HepG2 (cell line): ENCODE results near the gene KCNIP4. TPM values are rescaled to one million over a fixed set of nuclear protein-coding genes. Genes with fewer than 3 reads are reported as not detected.

Experiments
- ATAC-seq: fragments of 200-7000 bp; cut with Tn5 transposase; 3 replicates; pipeline ENCODE4 v1.9.1; 2020; ENCODE audit warnings: mild to moderate bottlenecking, moderate library complexity
- BruUV-seq: library from RNA; stranded (reverse); fragments of 400-500 nt; replicated peaks from 2 replicates; lab custom pipeline; 2021; lab: Mats Ljungman, UMichigan
- CTCF ChIA-PET: fragments of 300-600 bp; formaldehyde crosslinking; extraction: SDS; loops from one replicate; lab custom pipeline; 2021; ENCODE audit warnings: low total read pairs, inconsistent platforms, low intra/inter-chr PET ratio; lab: Yijun Ruan, JAX
- POLR2A ChIA-PET: fragments of 350-600 bp; sonication (Branson Sonifier 250); formaldehyde crosslinking; loops from one replicate; lab custom pipeline; 2020; ENCODE audit warnings: antibody characterized with exemption, inconsistent platforms; lab: Yijun Ruan, JAX
- DNase-seq: peaks from one replicate; pipeline ENCODE4 v3.0.0-alpha.2; 2015; ENCODE audit warnings: low spot score
- FAIRE-seq: peaks from 3 replicates; lab custom pipeline; 2011; peaks lifted over from hg19 to GRCh38; lab: Jason Lieb, UNC
- H2AFZ ChIP-seq: one replicate; pipeline ENCODE4 v1.6.1; 2011; ENCODE audit warnings: low read length, inconsistent platforms
- H3K27ac ChIP-seq: fragments of 300-600 bp; 3 replicates; pipeline ENCODE4 v1.8.0; 2011; ENCODE audit warnings: mixed run types, mild to moderate bottlenecking, mixed read lengths, low read length, inconsistent platforms; ENCODE audit not compliant: insufficient read depth; ENCODE audit errors: extremely low read length
- H3K27me3 ChIP-seq, 2 experiments: fragments of 200-600 bp in 1 of 2; 2 replicates in 1 of 2; 3 replicates in 1 of 2; pipeline versions ENCODE4 v1.6.0 to v1.8.0; 2011; ENCODE audit warnings: low read length in 2 of 2, mild to moderate bottlenecking in 2 of 2, moderate library complexity in 2 of 2, inconsistent platforms in 1 of 2; ENCODE audit not compliant: insufficient read depth in 2 of 2, control insufficient read depth in 1 of 2
- H3K36me3 ChIP-seq, 2 experiments: fragments of 200-600 bp in 1 of 2; replicated peaks in 1 of 2; 2 replicates in 1 of 2; 3 replicates in 1 of 2; pipeline versions ENCODE4 v1.5.1 to v1.8.0; 2011; ENCODE audit warnings: low read length in 2 of 2, inconsistent platforms in 1 of 2; ENCODE audit not compliant: insufficient read depth in 2 of 2, control insufficient read depth in 1 of 2
- H3K4me1 ChIP-seq: 2 replicates; pipeline ENCODE4 v1.5.1; 2012; ENCODE audit warnings: low read length, inconsistent platforms; ENCODE audit not compliant: insufficient read depth
- H3K4me2 ChIP-seq: 2 replicates; pipeline ENCODE4 v1.6.0; 2011; ENCODE audit warnings: low read depth, low read length, inconsistent platforms
- H3K4me3 ChIP-seq, 3 experiments: fragments of 200-600 bp in 1 of 3; sonication (generic), shearing (Covaris generic) in 1 of 3; replicated peaks in 1 of 3; 2 replicates each; pipeline ENCODE4 v1.5.1; 2011 to 2016; ENCODE audit warnings: low read length in 3 of 3, inconsistent platforms in 2 of 3, low read depth in 2 of 3, mild to moderate bottlenecking in 2 of 3, control low read depth in 1 of 3, mixed read lengths in 1 of 3; ENCODE audit not compliant: insufficient read depth in 1 of 3
- H3K79me2 ChIP-seq: one replicate; pipeline ENCODE4 v1.6.1; 2011; ENCODE audit warnings: low read length, inconsistent platforms; ENCODE audit not compliant: insufficient read depth
- H3K9ac ChIP-seq: 2 replicates; pipeline ENCODE4 v1.6.0; 2011; ENCODE audit warnings: mild to moderate bottlenecking, low read depth, low read length, inconsistent platforms; ENCODE audit not compliant: insufficient read depth
- H3K9me3 ChIP-seq: 2 replicates; pipeline ENCODE4 v1.5.1; 2012; ENCODE audit warnings: mild to moderate bottlenecking, low read length
- H4K20me1 ChIP-seq: 2 replicates; pipeline ENCODE4 v1.6.0; 2011; ENCODE audit warnings: inconsistent platforms, mild to moderate bottlenecking, low read length, moderate library complexity; ENCODE audit not compliant: insufficient read depth
- MIER2 ChIP-seq: IDR thresholded peaks from 2 replicates; pipeline ENCODE4 v1.6.1; 2016; ENCODE audit warnings: missing biosample characterization, missing genetic modification reagents
- MYC ChIP-seq: sonication (generic); formaldehyde crosslinking; IDR thresholded peaks from 2 replicates; pipeline ENCODE4 v1.9.0; 2021; ENCODE audit warnings: missing genetic modification reagents, borderline replicate concordance
- ZNF207 ChIP-seq: fragments of 450-650 bp; IDR thresholded peaks from 2 replicates; pipeline ENCODE4 v1.6.1; 2016; ENCODE audit warnings: antibody characterized with exemption, borderline replicate concordance
- ZNF333 ChIP-seq: sonication (generic); formaldehyde crosslinking; IDR thresholded peaks from 2 replicates; pipeline ENCODE4 v1.4.0; 2020; ENCODE audit warnings: mild to moderate bottlenecking, missing genetic modification reagents, borderline replicate concordance
- WGBS: methylation state at CpG from one replicate; pipeline ENCODE4 v1.1.6; 2017; ENCODE audit warnings: low lambda C conversion rate; 5-methylcytosine and 5-hydroxymethylcytosine counted together
- in situ Hi-C: cut with HindIII; loops from 2 replicates; pipeline ENCODE4 v1.10.0; 2017; ENCODE audit warnings: low pct_unique_long_range_greater_than_20kb; ENCODE audit not compliant: extremely low pct_ligation_motif_present
- intact Hi-C: fragments of 100-400 bp; cut with micrococcal nuclease; formaldehyde crosslinking; loops from one replicate; pipeline ENCODE4 v1.10.0; 2022; ENCODE audit not compliant: unreplicated experiment
- polyA plus RNA-seq, 8 experiments: library from polyadenylated mRNA; depleted of rRNA in 3 of 8; stranded (reverse) in 7 of 8; unstranded in 1 of 8; fragments of >200 nt; fragmentation: Illumina TruSeq in 4 of 8; extraction: Trizol in 4 of 8; gene quantifications; 2 replicates each; pipeline versions ENCODE4 v1.2.1 to v1.2.3, GENCODE V29; 2011 to 2016; ENCODE audit warnings: low read depth in 4 of 8, missing spikeins in 1 of 8, mixed read lengths in 1 of 8; ENCODE audit not compliant: insufficient read depth in 1 of 8
- total RNA-seq, 5 experiments: library from RNA; depleted of rRNA; stranded (reverse); fragments of >200 nt; fragmentation: Illumina TruSeq; extraction: Trizol; gene quantifications; 2 replicates each; pipeline ENCODE4 v1.2.3, GENCODE V29; 2016; ENCODE audit warnings: low read depth in 1 of 5
- TF ChIP-seq, protein P1 (sequence below): sonication (generic); formaldehyde crosslinking; IDR thresholded peaks from 2 replicates; pipeline ENCODE4 v1.8.0; 2022; ENCODE audit warnings: missing genetic modification reagents, mild to moderate bottlenecking, inconsistent platforms, borderline replicate concordance
- TF ChIP-seq, protein P2 (sequence below): sonication (generic); formaldehyde crosslinking; IDR thresholded peaks from 2 replicates; pipeline ENCODE4 v1.4.0; 2020; ENCODE audit warnings: mild to moderate bottlenecking, low read depth, missing genetic modification reagents
- TF ChIP-seq, protein P3 (sequence below): sonication (generic); formaldehyde crosslinking; conservative IDR thresholded peaks from 2 replicates; pipeline ENCODE4 v1.4.0; 2020; ENCODE audit warnings: missing genetic modification reagents

KCNIP4 gene
- total and polyA plus RNA-seq, 2 of the 13 experiments (the other 11 are each of a cell fraction or from before 2014, with no cell fraction given): 0.09 TPM; not detected in 1

DNA sequence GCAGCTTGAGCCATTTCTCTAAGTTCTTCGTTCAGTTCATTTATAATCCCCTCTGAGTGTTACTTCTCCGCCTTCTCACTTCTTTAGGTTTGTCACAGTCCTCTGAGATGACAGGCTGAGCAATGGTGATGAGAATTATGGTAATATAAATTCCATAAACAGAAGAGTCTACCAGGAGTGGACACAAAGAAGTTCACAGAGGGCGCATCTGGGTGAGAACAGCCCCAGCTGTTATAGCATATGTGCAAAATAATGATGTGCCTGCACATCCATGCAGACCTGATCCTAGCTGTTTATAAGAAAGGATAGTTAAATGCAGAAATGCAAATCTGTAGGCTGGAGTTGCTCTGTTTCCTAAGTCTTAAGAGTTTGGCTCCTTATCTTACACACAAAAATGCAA lies 377.5 kb downstream of the KCNIP4 start:
- Histone ChIP-seq H3K27me3 (no peaks in the 10 kb centered on the region), H4K20me1 (no peaks in the 10 kb centered on the region), H3K9ac (no peak overlapping the region), H3K4me1 (no peaks in the 10 kb centered on the region), H3K27ac (no peak overlapping the region), H2AFZ (no peak overlapping the region)
- no peak for FAIRE-seq
- POLR2A ChIA-PET: no interaction called here
- no peak for DNase-seq
- no TSS peak for BruUV-seq
- in situ Hi-C loops: no loop called here
- intact Hi-C loops: no loop called here
- TF ChIP-seq, protein P1, sequence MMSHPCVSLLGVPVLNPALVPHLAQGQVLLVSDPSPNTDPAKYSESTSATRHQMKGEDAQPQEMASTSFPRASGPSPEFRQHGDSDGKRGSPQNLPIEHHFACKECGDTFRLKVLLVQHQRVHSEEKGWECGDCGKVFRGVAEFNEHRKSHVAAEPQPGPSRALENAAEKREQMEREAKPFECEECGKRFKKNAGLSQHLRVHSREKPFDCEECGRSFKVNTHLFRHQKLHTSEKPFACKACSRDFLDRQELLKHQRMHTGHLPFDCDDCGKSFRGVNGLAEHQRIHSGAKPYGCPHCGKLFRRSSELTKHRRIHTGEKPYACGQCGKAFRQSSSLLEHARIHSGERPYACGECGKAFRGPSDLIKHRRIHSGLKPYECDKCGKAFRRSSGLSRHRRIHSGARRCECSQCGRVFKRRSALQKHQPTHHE (CRISPR knock-in tag): no peak
- TF ChIP-seq MIER2 (CRISPR knock-in tag): no peak
- TF ChIP-seq, protein P2, sequence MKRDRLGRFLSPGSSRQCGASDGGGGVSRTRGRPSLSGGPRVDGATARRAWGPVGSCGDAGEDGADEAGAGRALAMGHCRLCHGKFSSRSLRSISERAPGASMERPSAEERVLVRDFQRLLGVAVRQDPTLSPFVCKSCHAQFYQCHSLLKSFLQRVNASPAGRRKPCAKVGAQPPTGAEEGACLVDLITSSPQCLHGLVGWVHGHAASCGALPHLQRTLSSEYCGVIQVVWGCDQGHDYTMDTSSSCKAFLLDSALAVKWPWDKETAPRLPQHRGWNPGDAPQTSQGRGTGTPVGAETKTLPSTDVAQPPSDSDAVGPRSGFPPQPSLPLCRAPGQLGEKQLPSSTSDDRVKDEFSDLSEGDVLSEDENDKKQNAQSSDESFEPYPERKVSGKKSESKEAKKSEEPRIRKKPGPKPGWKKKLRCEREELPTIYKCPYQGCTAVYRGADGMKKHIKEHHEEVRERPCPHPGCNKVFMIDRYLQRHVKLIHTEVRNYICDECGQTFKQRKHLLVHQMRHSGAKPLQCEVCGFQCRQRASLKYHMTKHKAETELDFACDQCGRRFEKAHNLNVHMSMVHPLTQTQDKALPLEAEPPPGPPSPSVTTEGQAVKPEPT (CRISPR knock-in tag): no peak
- TF ChIP-seq ZNF207: no peak
- TF ChIP-seq ZNF333 (CRISPR knock-in tag): no peak
- TF ChIP-seq, protein P3, sequence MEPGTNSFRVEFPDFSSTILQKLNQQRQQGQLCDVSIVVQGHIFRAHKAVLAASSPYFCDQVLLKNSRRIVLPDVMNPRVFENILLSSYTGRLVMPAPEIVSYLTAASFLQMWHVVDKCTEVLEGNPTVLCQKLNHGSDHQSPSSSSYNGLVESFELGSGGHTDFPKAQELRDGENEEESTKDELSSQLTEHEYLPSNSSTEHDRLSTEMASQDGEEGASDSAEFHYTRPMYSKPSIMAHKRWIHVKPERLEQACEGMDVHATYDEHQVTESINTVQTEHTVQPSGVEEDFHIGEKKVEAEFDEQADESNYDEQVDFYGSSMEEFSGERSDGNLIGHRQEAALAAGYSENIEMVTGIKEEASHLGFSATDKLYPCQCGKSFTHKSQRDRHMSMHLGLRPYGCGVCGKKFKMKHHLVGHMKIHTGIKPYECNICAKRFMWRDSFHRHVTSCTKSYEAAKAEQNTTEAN: no peak
- no peak for TF ChIP-seq MYC (CRISPR knock-in tag)
- TF ChIP-seq, all 625 proteins: peak for 0
- WGBS: 0% methylated on average over 3 of the region's 3 CpGs
- no peaks in the 10 kb centered on the region for H3K9me3 ChIP-seq
- H3K79me2 ChIP-seq: no peaks in the 10 kb centered on the region
- CTCF ChIA-PET: no interaction called here
- no peak overlapping the region for H3K4me2 ChIP-seq
- H3K36me3 ChIP-seq: no peaks in the 10 kb centered on the region
- ATAC-seq: no peak
- H3K4me3 ChIP-seq: no peak overlapping the region
